Activated CD8-positive, alpha-beta T cell treated with anti-CD3 and anti-CD28 coated beads for 36 hours (primary cell): Measurements from ENCODE around the gene GPC6. TPM values are rescaled to one million over a fixed set of nuclear protein-coding genes. Genes with fewer than 3 reads are reported as not detected.

Source experiments
- ATAC-seq: fragments of 200-7000 bp; cut with Tn5 transposase; one replicate; pipeline ENCODE4 v1.10.0; 2021; ENCODE audit warnings: mild to moderate bottlenecking, moderate library complexity
- CTCF ChIA-PET: fragments of 350-600 bp; sonication (Branson Sonifier 250); formaldehyde crosslinking; loops from one replicate; lab custom pipeline; 2021; ENCODE audit warnings: antibody characterized with exemption; lab: Charles Lee
- POLR2A ChIA-PET: fragments of 350-600 bp; sonication (Branson Sonifier 250); formaldehyde crosslinking; loops from one replicate; lab custom pipeline; 2021; ENCODE audit warnings: antibody characterized with exemption; lab: Charles Lee
- DNase-seq: peaks from one replicate; pipeline ENCODE4 v3.0.0-alpha.2; 2020
- H3K27ac Mint-ChIP-seq: one replicate; pipeline ENCODE4 v1.8.0; 2021; ENCODE audit warnings: mild to moderate bottlenecking, mixed read lengths
- H3K27me3 Mint-ChIP-seq: one replicate; pipeline ENCODE4 v1.8.0; 2021; ENCODE audit warnings: mixed read lengths
- H3K36me3 Mint-ChIP-seq: one replicate; pipeline ENCODE4 v1.8.0; 2021; ENCODE audit warnings: low read depth, mixed read lengths
- H3K4me1 Mint-ChIP-seq: one replicate; pipeline ENCODE4 v1.8.0; 2021; ENCODE audit warnings: low read depth, mixed read lengths
- H3K4me3 Mint-ChIP-seq: one replicate; pipeline ENCODE4 v1.8.0; 2021; ENCODE audit warnings: mild to moderate bottlenecking, moderate library complexity, mixed read lengths
- H3K9me3 Mint-ChIP-seq: one replicate; pipeline ENCODE4 v1.8.0; 2021; ENCODE audit warnings: mixed read lengths
- CTCF ChIP-seq: fragments of 200-600 bp; IDR thresholded peaks from one replicate; pipeline ENCODE4 v1.8.0; 2022; ENCODE audit warnings: antibody characterized with exemption, mild to moderate bottlenecking
- intact Hi-C: fragments of 100-400 bp; cut with micrococcal nuclease; formaldehyde crosslinking; loops from one replicate; pipeline ENCODE4 v1.10.0; 2022
- total RNA-seq, 2 experiments: library from RNA; stranded (reverse); gene quantifications; one replicate each; pipeline ENCODE4 v1.2.3, GENCODE V29; 2021

GPC6 gene
- total RNA-seq, 2 experiments from 2014 or later: not detected

DNA sequence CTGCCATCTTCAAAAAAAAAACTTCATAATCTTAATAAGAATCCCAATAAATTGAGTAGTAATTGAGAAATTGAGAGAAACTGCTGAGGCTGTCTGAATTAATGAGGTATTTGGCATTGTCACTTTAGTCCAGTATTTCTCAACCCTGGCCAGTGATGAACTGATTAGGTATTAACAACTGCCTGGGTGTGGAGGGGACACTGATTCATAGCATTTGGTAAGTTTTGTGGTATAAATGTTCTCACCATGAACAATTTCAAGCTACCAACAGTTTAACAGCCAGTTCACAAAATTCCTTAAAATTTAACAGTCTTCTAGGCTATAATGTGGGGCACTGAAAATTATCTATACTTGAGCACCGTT, 18.3 kb downstream of the GPC6 start:
- CTCF ChIA-PET: no interaction called here
- no peak for TF ChIP-seq CTCF
- H3K27me3 Mint-ChIP-seq: no peaks in the 10 kb centered on the region
- peaks cover 3% of the 10 kb centered on the region for H3K9me3 Mint-ChIP-seq
- POLR2A ChIA-PET: no interaction called here
- ATAC-seq: no peak
- no peak overlapping the region for H3K27ac Mint-ChIP-seq
- intact Hi-C loops: no loop called here
- no peak overlapping the region for H3K4me3 Mint-ChIP-seq
- H3K4me1 Mint-ChIP-seq: no peaks in the 10 kb centered on the region
- H3K36me3 Mint-ChIP-seq: no peaks in the 10 kb centered on the region
- no peak for DNase-seq

DNA sequence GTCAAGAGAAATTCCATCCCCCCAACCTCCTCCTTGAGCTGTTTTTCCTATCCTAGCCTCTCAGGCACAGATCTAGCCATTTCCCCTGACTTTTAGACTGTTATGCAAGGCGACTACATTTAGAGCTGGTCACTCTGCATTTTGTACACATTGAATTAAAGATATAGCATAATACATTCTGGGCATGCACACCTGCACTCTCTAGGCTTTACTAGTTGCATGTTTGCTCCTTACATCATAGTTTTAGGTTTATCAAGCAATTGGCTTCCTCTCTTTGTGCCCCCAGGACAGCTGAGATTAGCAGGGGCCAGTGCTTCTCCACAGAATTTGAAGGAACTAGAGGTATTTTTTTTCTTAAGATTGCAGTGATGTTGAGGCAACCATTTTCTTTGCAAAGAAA, 19.5 kb downstream of the GPC6 start:
- no peak for ATAC-seq
- Mint-ChIP-seq H3K36me3 (no peaks in the 10 kb centered on the region), H3K27ac (no peak overlapping the region), H3K4me1 (no peaks in the 10 kb centered on the region), H3K27me3 (no peaks in the 10 kb centered on the region), H3K4me3 (no peak overlapping the region), H3K9me3 (no peaks in the 10 kb centered on the region)
- ChIA-PET CTCF (no interaction called here), POLR2A (no interaction called here)
- no peak for TF ChIP-seq CTCF
- no peak for DNase-seq
- intact Hi-C loops: no loop called here

- Mint-ChIP-seq H3K27ac (no peak overlapping the region), H3K9me3 (no peaks in the 10 kb centered on the region), H3K4me1 (no peaks in the 10 kb centered on the region), H3K4me3 (no peak overlapping the region), H3K36me3 (no peaks in the 10 kb centered on the region), H3K27me3 (no peaks in the 10 kb centered on the region)
- no peak for TF ChIP-seq CTCF
- ChIA-PET CTCF (no interaction called here), POLR2A (no interaction called here)
- intact Hi-C loops: no loop called here
- DNase-seq (no peak), ATAC-seq (no peak)
These were observed 22.0 kb downstream of the GPC6 start for GRCh38 chr13:93248627-93249047.

GRCh38 chr13:93249364-93250306, 23.0 kb downstream of the GPC6 start:
- no peaks in the 10 kb centered on the region for H3K9me3 Mint-ChIP-seq
- intact Hi-C loops: no loop called here
- H3K36me3 Mint-ChIP-seq: no peaks in the 10 kb centered on the region
- ATAC-seq (no peak), DNase-seq (no peak)
- ChIA-PET POLR2A (no interaction called here), CTCF (no interaction called here)
- TF ChIP-seq CTCF: no peak
- H3K27me3 Mint-ChIP-seq: no peaks in the 10 kb centered on the region
- no peak overlapping the region for H3K4me3 Mint-ChIP-seq
- H3K4me1 Mint-ChIP-seq: no peaks in the 10 kb centered on the region
- no peak overlapping the region for H3K27ac Mint-ChIP-seq

GRCh38 chr13:93254775-93255174, 28.2 kb downstream of the GPC6 start:
- intact Hi-C loops: no loop called here
- peaks cover 3% of the 10 kb centered on the region for H3K9me3 Mint-ChIP-seq
- ChIA-PET CTCF (no interaction called here), POLR2A (no interaction called here)
- H3K4me3 Mint-ChIP-seq: no peak overlapping the region
- H3K36me3 Mint-ChIP-seq: no peaks in the 10 kb centered on the region
- TF ChIP-seq CTCF: no peak
- ATAC-seq (no peak), DNase-seq (no peak)
- H3K4me1 Mint-ChIP-seq: no peaks in the 10 kb centered on the region
- H3K27ac Mint-ChIP-seq: no peak overlapping the region
- H3K27me3 Mint-ChIP-seq: no peaks in the 10 kb centered on the region
